ENCODE results near the gene ARMC9. TPM values are rescaled to one million over a fixed set of nuclear protein-coding genes. Genes with fewer than 3 reads are reported as not detected.

Gene ARMC9
- total and polyA plus RNA-seq, 11 donors, result 0.95 to 4.7 (median 2.4) TPM

DNA sequence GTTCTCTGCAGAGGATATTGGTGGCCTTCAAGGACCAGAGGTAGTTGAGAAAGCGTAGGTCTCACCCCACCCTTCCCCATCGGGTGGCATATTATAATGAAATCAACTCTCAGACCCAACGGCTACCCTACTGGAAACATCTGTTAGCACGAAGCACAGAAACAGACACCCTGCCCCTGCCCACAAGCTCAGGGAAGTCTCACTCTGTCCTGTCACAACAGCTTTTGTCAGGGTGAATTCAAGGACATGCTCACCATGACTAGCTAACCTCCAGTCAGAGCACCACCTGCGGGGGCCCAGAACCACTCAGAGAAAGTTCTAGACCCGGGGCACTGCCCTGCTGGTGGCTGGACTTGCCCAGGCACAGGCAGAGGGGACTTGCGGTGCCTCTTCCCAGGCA is 193.6 kb downstream of the ARMC9 start:
- H3K36me3 ChIP-seq, result no peaks in the 10 kb centered on the region
- no peak overlapping the region for H3K4me3 ChIP-seq
- peaks cover 0 to 33% (median 4%) of the 10 kb centered on the region in 12 donors for H3K4me1 ChIP-seq
- no peak for ATAC-seq
- DNase-seq, result no peak
- H3K27ac ChIP-seq, result no peak overlapping the region
- intact Hi-C loops (cut with DNase I), result loop anchor here in 1 of 10 donors (5.0 kb wide), 1 partner anchor 95 kb away; no protein-coding TSS in a partner anchor
- TF ChIP-seq POLR2A (IDR thresholded peaks at IDR 0.05) (no peak), CTCF (IDR thresholded peaks at IDR 0.05) (no peak)
- WGBS, 4 donors, result 70 to 83% (median 79%) methylated on average over 7 of the region's 7 CpGs
- H3K27me3 ChIP-seq, result peaks cover 0 to 23% (median 5%) of the 10 kb centered on the region in 9 donors
- no peaks in the 10 kb centered on the region for H3K9me3 ChIP-seq

DNA sequence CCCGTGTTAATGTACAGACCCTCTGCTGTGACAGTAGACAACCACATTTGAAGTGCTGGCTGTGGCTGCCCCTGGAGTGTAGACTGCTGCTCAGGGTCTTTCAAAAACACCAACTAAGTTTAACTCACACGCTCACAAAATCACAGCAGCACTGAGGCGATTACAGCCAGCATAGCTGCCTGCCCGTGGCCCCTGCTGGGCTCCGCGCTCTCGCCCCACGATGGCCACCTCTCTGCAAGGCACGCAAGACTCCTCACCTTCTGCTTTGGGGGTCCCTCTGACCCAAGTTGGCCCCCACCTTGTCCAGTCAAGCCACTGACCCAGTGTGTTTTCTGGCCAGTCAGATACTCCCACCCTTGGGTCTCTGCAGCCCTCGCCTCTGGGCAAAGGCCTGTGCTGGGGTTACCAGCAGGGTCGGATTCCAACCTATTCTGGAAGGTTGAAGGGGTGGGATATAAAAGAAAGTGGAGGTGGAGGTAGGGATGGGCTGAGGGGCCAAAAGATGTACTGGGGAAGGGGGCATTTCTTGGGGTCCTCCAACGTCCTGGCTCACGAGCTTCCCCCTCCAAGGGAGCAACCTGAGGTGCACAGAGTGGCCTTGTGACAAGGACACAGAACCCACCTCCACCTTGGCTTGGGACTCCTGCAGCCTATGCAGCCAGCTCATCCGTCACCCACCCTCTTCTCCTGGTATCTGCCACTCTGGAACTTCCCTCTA is 194.2 kb downstream of the ARMC9 start:
- no peak for DNase-seq

DNA sequence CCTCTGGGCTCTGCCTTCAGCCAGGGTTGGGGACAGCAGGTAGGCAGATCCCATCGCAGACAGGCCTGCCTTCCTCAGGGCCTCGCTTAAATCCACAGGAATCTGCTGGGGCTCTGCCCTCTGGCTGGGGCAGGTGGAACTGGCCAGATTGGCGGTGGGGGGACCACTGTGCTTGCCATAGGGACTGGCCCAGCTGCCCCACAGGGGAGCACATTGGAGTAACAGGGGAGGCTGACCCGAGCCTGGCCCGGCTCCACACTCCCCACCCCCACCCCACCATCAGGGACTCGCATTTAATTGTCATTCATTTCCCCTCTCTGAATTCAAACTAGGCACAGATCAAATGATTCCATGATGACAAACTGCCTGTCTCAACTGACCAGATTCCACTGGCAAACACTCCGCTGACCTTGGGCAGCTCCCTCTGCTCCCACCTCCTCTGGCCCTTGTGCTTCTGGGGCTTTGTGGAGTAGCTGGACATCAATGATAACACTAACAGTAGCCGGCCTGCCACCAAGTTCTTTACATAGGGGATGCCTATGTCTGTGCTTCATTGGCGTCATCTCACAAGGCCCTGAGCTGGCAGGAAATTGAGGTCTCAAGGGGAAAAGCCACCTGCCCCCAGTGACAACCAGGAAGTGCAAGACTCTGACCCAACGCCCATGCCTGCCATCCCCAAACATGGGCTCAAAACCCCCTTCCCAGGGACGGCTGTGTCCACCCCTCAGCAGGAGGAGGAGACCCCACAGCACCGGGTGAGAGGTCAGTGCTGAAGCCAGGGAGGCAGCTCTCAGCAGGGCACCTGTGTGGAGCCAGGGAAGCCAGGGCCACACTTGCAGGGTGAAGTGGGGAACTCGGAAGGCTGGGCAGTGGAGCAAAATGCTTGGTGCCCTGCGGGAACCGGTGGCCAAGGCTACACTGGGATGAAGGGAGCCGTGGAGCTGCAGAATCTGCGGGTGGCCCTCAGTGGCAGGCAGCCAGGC is 195.0 kb downstream of the ARMC9 start:
- no peak for ATAC-seq
- no peak for DNase-seq
- Histone ChIP-seq H3K4me3 (no peak overlapping the region), H3K9me3 (no peaks in the 10 kb centered on the region), H3K36me3 (no peaks in the 10 kb centered on the region), H3K27me3 (peaks cover 0 to 23% (median 5%) of the 10 kb centered on the region in 9 donors), H3K27ac (no peak overlapping the region), H3K4me1 (peaks cover 0 to 28% (median 3%) of the 10 kb centered on the region in 12 donors)
- WGBS, 4 donors, result 80 to 89% (median 83%) methylated on average over 15 to 17 of the region's 17 CpGs
- intact Hi-C loops (cut with DNase I), result loop anchor here in 1 of 10 donors (5.0 kb wide), 1 partner anchor 96 kb away; no protein-coding TSS in a partner anchor
- TF ChIP-seq CTCF (IDR thresholded peaks at IDR 0.05) (peak in 5 of 12 donors; percentile 12 to 38 (median 22)), POLR2A (IDR thresholded peaks at IDR 0.05) (no peak)

More for the DNA sequence above, 194.2 kb downstream of the ARMC9 start:
- 92 to 97% (median 94%) methylated on average over 14 of the region's 14 CpGs for WGBS, 4 donors
- peaks cover 0 to 33% (median 4%) of the 10 kb centered on the region in 12 donors for H3K4me1 ChIP-seq
- peaks cover 0 to 23% (median 5%) of the 10 kb centered on the region in 9 donors for H3K27me3 ChIP-seq
- ATAC-seq, result no peak
- H3K4me3 ChIP-seq, result no peak overlapping the region
- intact Hi-C loops (cut with DNase I), result loop anchor here in 1 of 10 donors (5.0 kb wide), 1 partner anchor 95 kb away; no protein-coding TSS in a partner anchor
- no peaks in the 10 kb centered on the region for H3K36me3 ChIP-seq
- TF ChIP-seq CTCF (IDR thresholded peaks at IDR 0.05) (no peak), POLR2A (IDR thresholded peaks at IDR 0.05) (no peak)
- H3K9me3 ChIP-seq, result no peaks in the 10 kb centered on the region
- H3K27ac ChIP-seq, result no peak overlapping the region

All from heart left ventricle (tissue), 16 donors.